Measurements from ENCODE around the gene ICE2. TPM values are rescaled to one million over a fixed set of nuclear protein-coding genes. Genes with fewer than 3 reads are reported as not detected.

Gene ICE2
- total RNA-seq, 3 donors from 2014 or later (not counting 1 experiment from before 2014, with no cell fraction given), result 21.7 to 36.7 (median 32.9) TPM

DNA sequence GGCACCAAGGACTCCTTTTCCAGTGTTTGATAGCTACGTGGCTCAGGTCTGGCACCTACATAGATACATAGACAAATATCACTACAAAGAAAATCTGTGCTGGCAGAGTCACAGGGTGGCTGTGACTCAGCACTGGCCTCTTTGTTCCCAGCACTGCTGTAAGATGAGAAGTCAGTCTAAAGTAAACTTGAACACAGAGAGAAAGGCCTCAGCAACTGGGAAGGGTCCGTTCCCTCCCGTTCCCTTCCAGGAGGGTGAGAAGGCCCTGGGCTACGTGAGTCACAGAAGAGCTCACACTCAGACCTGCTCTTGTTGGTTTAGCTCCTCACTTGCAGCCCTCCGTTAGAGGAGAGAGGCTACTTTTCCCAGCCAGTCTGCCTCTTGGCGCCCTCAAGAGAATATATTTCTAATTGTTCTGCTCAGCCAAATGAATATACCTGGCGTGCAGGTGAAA lies 104.3 kb downstream of the ICE2 start:
- Mint-ChIP-seq H3K4me3 (no peak overlapping the region), H3K27me3 (ENCODE audit: low read depth in 2 of 2) (no peaks in the 10 kb centered on the region), H3K4me1 (peaks cover 13 to 19% of the 10 kb centered on the region in 2 donors), H3K27ac (no peak overlapping the region), H3K36me3 (no peaks in the 10 kb centered on the region), H3K9me3 (no peaks in the 10 kb centered on the region)
- 89% methylated on average over 7 of the region's 7 CpGs for WGBS (ENCODE audit: insufficient coverage)
- no peak for DNase-seq
- no peak for ATAC-seq
- H3K27me3 ChIP-seq (ENCODE audit: control insufficient read depth, insufficient read depth, low read length), result no peaks in the 10 kb centered on the region
- intact Hi-C loops (cut with micrococcal nuclease), result no loop called here
- TF ChIP-seq CTCF (IDR thresholded peaks at IDR 0.05), result no peak
- H3K36me3 ChIP-seq (ENCODE audit: control insufficient read depth, insufficient read depth, low read length), result peaks cover 20% of the 10 kb centered on the region
- H3K4me1 ChIP-seq (ENCODE audit: control insufficient read depth, insufficient read depth, low read length), result no peaks in the 10 kb centered on the region
- no peaks in the 10 kb centered on the region for H3K9me3 ChIP-seq (ENCODE audit: control insufficient read depth, insufficient read depth, low read length)
- H3K27ac ChIP-seq (ENCODE audit: low read length), result no peak overlapping the region
- H3K4me3 ChIP-seq (ENCODE audit: low read length), result no peak overlapping the region

- Histone ChIP-seq H3K4me1 (ENCODE audit: control insufficient read depth, insufficient read depth, low read length) (no peaks in the 10 kb centered on the region), H3K36me3 (ENCODE audit: control insufficient read depth, insufficient read depth, low read length) (peaks cover 16% of the 10 kb centered on the region), H3K27ac (ENCODE audit: low read length) (no peak overlapping the region), H3K4me3 (ENCODE audit: low read length) (no peak overlapping the region), H3K27me3 (ENCODE audit: control insufficient read depth, insufficient read depth, low read length) (no peaks in the 10 kb centered on the region), H3K9me3 (ENCODE audit: control insufficient read depth, insufficient read depth, low read length) (no peaks in the 10 kb centered on the region)
- intact Hi-C loops (cut with micrococcal nuclease), result no loop called here
- H3K9me3 Mint-ChIP-seq, result no peaks in the 10 kb centered on the region
- DNase-seq, result no peak
- no peaks in the 10 kb centered on the region for H3K36me3 Mint-ChIP-seq
- no peak for ATAC-seq
- H3K27ac Mint-ChIP-seq, result no peak overlapping the region
- 94% methylated on average over 4 of the region's 4 CpGs for WGBS (ENCODE audit: insufficient coverage)
- peaks cover 18 to 19% of the 10 kb centered on the region in 2 donors for H3K4me1 Mint-ChIP-seq
- TF ChIP-seq CTCF (IDR thresholded peaks at IDR 0.05), result no peak
- no peaks in the 10 kb centered on the region for H3K27me3 Mint-ChIP-seq (ENCODE audit: low read depth in 2 of 2)
- no peak overlapping the region for H3K4me3 Mint-ChIP-seq
These were observed 104.7 kb downstream of the ICE2 start for GRCh38 chr15:60374209-60374608.

- H3K27ac Mint-ChIP-seq, result peak overlapping the region in 1 of 2 donors; percentile 32
These were observed 105.2 kb downstream of the ICE2 start for GRCh38 chr15:60373745-60374144.

More at GRCh38 chr15:60373745-60374144, 105.2 kb downstream of the ICE2 start:
- Histone ChIP-seq H3K36me3 (ENCODE audit: control insufficient read depth, insufficient read depth, low read length) (peaks cover 16% of the 10 kb centered on the region), H3K4me3 (ENCODE audit: low read length) (no peak overlapping the region), H3K9me3 (ENCODE audit: control insufficient read depth, insufficient read depth, low read length) (no peaks in the 10 kb centered on the region), H3K27ac (ENCODE audit: low read length) (no peak overlapping the region), H3K27me3 (ENCODE audit: control insufficient read depth, insufficient read depth, low read length) (no peaks in the 10 kb centered on the region), H3K4me1 (ENCODE audit: control insufficient read depth, insufficient read depth, low read length) (no peaks in the 10 kb centered on the region)
- Mint-ChIP-seq H3K27me3 (ENCODE audit: low read depth in 2 of 2) (no peaks in the 10 kb centered on the region), H3K4me3 (no peak overlapping the region), H3K4me1 (peaks cover 19% of the 10 kb centered on the region in 2 donors), H3K9me3 (no peaks in the 10 kb centered on the region), H3K36me3 (no peaks in the 10 kb centered on the region)
- ATAC-seq (no peak), DNase-seq (no peak)
- 100% methylated on average over 2 of the region's 2 CpGs for WGBS (ENCODE audit: insufficient coverage)
- no peak for TF ChIP-seq CTCF (IDR thresholded peaks at IDR 0.05)
- intact Hi-C loops (cut with micrococcal nuclease), result no loop called here

Measured in natural killer cell (primary cell).